MM.1S (cell line): ENCODE measurements around the gene PDE11A.

Experiments
- EZH2 ChIP-seq: fragments of 300-600 bp; sonication (generic); optimal IDR thresholded peaks from 2 replicates; pipeline ENCODE3; 2017; ENCODE audit warnings: low read depth, mild to moderate bottlenecking, antibody characterized with exemption, low read length, mixed read lengths
- EZH2phosphoT487 ChIP-seq: fragments of 300-600 bp; sonication (generic); IDR thresholded peaks from 2 replicates; pipeline ENCODE4 v1.6.1; 2018; ENCODE audit warnings: antibody characterized with exemption, low read length
- TF ChIP-seq, protein P1 (sequence below): fragments of 300-600 bp; sonication (generic); IDR thresholded peaks from 2 replicates; pipeline ENCODE4 v1.5.1; 2016; ENCODE audit warnings: antibody characterized with exemption, low read length, mixed read lengths

DNA sequence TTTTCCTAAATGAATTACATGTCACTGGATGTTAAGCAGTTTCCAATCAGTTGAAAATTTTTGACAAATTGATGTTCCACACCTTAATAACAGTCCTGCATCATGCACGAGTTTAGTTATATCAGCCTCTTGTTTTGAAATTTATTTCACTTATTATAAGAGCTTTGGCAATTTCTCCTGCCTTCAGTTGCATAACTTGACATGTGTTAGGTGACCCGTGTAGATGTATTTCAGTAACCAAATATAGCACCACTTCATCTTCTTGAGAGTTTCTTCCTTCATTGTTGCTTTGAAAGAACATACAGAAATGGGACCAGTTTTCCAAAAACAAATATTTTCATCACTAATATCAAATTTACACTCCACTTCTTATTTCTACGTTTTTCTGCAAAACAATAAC, 202.7 kb downstream of the PDE11A start:
- TF ChIP-seq, protein P1, sequence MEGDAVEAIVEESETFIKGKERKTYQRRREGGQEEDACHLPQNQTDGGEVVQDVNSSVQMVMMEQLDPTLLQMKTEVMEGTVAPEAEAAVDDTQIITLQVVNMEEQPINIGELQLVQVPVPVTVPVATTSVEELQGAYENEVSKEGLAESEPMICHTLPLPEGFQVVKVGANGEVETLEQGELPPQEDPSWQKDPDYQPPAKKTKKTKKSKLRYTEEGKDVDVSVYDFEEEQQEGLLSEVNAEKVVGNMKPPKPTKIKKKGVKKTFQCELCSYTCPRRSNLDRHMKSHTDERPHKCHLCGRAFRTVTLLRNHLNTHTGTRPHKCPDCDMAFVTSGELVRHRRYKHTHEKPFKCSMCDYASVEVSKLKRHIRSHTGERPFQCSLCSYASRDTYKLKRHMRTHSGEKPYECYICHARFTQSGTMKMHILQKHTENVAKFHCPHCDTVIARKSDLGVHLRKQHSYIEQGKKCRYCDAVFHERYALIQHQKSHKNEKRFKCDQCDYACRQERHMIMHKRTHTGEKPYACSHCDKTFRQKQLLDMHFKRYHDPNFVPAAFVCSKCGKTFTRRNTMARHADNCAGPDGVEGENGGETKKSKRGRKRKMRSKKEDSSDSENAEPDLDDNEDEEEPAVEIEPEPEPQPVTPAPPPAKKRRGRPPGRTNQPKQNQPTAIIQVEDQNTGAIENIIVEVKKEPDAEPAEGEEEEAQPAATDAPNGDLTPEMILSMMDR, result no peak
- TF ChIP-seq EZH2, result no peak
- no peak for TF ChIP-seq EZH2phosphoT487
